ENCODE data around the gene MTX1. TPM values are rescaled to one million over a fixed set of nuclear protein-coding genes. Genes with fewer than 3 reads are reported as not detected.

The MTX1 gene
- polyA plus RNA-seq, 2 of the 4 experiments (the other 2 are of a cell fraction), result 53.4 to 67.1 TPM

DNA sequence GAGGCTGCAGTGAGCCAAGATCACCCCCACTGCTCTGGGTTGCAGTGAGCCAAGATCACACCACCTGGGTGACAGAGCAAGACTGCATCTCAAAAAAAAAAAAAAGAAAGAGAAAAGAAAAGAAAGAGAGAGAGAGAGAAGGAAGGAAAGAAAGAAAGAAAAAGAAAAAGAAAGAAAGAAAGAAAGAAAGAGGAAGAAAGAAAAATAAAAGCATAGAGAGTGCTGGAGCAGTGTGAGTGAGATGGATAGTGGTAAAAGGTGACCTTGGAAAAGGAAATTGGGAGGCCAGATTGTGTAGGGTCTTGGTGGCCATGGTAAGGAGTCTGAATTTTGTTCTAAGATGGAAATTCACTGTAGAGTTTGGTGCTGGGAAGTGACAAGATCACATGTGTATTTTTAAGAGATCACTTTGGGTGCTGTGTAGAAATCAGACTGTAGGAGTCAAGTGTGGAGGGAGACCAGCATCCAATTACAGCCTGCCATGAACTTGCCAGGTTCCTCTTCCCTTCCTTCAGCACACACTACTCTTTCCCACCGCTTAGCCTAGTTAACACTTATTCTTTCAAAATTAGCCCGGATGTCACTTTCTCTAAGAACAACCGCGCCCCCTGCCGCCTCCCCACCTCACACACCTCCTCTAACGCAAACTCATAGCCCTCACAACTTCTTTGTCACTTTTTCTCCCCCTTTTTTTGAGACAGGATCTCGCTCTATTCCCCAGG, 17.9 kb downstream of the MTX1 start:
- CTCF ChIA-PET, result interaction anchor here (0.6 to 6.6 kb wide), 16 partner anchors 10 to 482 kb away, joined by 3 to 96 read pairs (median 6); partner anchors contain the start of genes KRTCAP2, MTX1, THBS3 and TRIM46
- POLR2A ChIA-PET, result interaction anchor here (0.7 to 1.8 kb wide), 3 partner anchors 17 to 53 kb away, joined by 3 to 12 read pairs (median 4); partner anchors contain the start of gene KRTCAP2
- DNase-seq (ENCODE audit: low read depth in 1 of 2, low spot score in 1 of 2) (peak; percentile 70 to 77), ATAC-seq (peak; percentile 54 to 60), FAIRE-seq (no peak)
- TF ChIP-seq CBX8 (IDR thresholded peaks at IDR 0.05) (no peak), EHMT2 (IDR thresholded peaks at IDR 0.05; ENCODE audit: low read depth) (no peak), TP53 (CRISPR knock-in tag; IDR thresholded peaks at IDR 0.05) (no peak; the same call in 1 of the 2 replicates), NR3C1 (IDR thresholded peaks at IDR 0.05) (no peak), RFX5 (IDR thresholded peaks at IDR 0.05) (no peak), HOXB13 (CRISPR knock-in tag; IDR thresholded peaks at IDR 0.05; ENCODE audit: low read depth) (no peak), SREBF2 (IDR thresholded peaks at IDR 0.05) (no peak), BHLHE40 (IDR thresholded peaks at IDR 0.05; ENCODE audit: low read depth, low read length) (no peak), TFCP2L1 (CRISPR knock-in tag; IDR thresholded peaks at IDR 0.05) (0 out of 2 replicates have a peak, but pooled peaks have one; percentile 19), MAZ (IDR thresholded peaks at IDR 0.05; ENCODE audit: borderline replicate concordance, low read depth, low read length) (no peak), CHD4 (IDR thresholded peaks at IDR 0.05; ENCODE audit: borderline replicate concordance) (no peak), FOSL2 (IDR thresholded peaks at IDR 0.05) (no peak), FOSL2 (CRISPR knock-in tag; IDR thresholded peaks at IDR 0.05) (no peak), RAD21 (conservative IDR thresholded peaks at IDR 0.05 in 1 of 2, IDR thresholded peaks at IDR 0.05 in 1 of 2) (peak; percentile 63 to 65; a peak in 4 of 5 replicates), NPAS2 (CRISPR knock-in tag; IDR thresholded peaks at IDR 0.05; ENCODE audit: borderline replicate concordance) (no peak), NFE2L2 (conservative IDR thresholded peaks at IDR 0.05; ENCODE audit: low read length) (no peak), POLR2A (IDR thresholded peaks at IDR 0.05; ENCODE audit: low read length) (no peak), ZNF302 (CRISPR knock-in tag; IDR thresholded peaks at IDR 0.05) (no peak), HOXA7 (CRISPR knock-in tag; IDR thresholded peaks at IDR 0.05) (no peak), GATA3 (IDR thresholded peaks at IDR 0.05; ENCODE audit: borderline replicate concordance) (no peak), ZSCAN20 (CRISPR knock-in tag; IDR thresholded peaks at IDR 0.05) (no peak), JUNB (IDR thresholded peaks at IDR 0.05) (no peak), POLR2AphosphoS2 (conservative IDR thresholded peaks at IDR 0.05; ENCODE audit: low read length) (no peak), MYC (IDR thresholded peaks at IDR 0.05; ENCODE audit: borderline replicate concordance, low read length) (no peak), HOXB5 (CRISPR knock-in tag; IDR thresholded peaks at IDR 0.05) (0 out of 2 replicates have a peak, but pooled peaks have one; percentile 16), KDM5A (IDR thresholded peaks at IDR 0.05) (no peak), SMC3 (IDR thresholded peaks at IDR 0.05) (peak; percentile 41; the same call in 2 of the 3 replicates), ZC3H11A (IDR thresholded peaks at IDR 0.05) (no peak), FOSB (CRISPR knock-in tag; IDR thresholded peaks at IDR 0.05) (no peak)
- TF ChIP-seq, protein P1, sequence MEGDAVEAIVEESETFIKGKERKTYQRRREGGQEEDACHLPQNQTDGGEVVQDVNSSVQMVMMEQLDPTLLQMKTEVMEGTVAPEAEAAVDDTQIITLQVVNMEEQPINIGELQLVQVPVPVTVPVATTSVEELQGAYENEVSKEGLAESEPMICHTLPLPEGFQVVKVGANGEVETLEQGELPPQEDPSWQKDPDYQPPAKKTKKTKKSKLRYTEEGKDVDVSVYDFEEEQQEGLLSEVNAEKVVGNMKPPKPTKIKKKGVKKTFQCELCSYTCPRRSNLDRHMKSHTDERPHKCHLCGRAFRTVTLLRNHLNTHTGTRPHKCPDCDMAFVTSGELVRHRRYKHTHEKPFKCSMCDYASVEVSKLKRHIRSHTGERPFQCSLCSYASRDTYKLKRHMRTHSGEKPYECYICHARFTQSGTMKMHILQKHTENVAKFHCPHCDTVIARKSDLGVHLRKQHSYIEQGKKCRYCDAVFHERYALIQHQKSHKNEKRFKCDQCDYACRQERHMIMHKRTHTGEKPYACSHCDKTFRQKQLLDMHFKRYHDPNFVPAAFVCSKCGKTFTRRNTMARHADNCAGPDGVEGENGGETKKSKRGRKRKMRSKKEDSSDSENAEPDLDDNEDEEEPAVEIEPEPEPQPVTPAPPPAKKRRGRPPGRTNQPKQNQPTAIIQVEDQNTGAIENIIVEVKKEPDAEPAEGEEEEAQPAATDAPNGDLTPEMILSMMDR (IDR thresholded peaks at IDR 0.05), result peak; percentile 71
- TF ChIP-seq, protein P2, sequence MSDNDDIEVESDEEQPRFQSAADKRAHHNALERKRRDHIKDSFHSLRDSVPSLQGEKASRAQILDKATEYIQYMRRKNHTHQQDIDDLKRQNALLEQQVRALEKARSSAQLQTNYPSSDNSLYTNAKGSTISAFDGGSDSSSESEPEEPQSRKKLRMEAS (IDR thresholded peaks at IDR 0.05), result no peak
- TF ChIP-seq, protein P3, sequence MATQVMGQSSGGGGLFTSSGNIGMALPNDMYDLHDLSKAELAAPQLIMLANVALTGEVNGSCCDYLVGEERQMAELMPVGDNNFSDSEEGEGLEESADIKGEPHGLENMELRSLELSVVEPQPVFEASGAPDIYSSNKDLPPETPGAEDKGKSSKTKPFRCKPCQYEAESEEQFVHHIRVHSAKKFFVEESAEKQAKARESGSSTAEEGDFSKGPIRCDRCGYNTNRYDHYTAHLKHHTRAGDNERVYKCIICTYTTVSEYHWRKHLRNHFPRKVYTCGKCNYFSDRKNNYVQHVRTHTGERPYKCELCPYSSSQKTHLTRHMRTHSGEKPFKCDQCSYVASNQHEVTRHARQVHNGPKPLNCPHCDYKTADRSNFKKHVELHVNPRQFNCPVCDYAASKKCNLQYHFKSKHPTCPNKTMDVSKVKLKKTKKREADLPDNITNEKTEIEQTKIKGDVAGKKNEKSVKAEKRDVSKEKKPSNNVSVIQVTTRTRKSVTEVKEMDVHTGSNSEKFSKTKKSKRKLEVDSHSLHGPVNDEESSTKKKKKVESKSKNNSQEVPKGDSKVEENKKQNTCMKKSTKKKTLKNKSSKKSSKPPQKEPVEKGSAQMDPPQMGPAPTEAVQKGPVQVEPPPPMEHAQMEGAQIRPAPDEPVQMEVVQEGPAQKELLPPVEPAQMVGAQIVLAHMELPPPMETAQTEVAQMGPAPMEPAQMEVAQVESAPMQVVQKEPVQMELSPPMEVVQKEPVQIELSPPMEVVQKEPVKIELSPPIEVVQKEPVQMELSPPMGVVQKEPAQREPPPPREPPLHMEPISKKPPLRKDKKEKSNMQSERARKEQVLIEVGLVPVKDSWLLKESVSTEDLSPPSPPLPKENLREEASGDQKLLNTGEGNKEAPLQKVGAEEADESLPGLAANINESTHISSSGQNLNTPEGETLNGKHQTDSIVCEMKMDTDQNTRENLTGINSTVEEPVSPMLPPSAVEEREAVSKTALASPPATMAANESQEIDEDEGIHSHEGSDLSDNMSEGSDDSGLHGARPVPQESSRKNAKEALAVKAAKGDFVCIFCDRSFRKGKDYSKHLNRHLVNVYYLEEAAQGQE (IDR thresholded peaks at IDR 0.05), result no peak
- TF ChIP-seq, protein P4, sequence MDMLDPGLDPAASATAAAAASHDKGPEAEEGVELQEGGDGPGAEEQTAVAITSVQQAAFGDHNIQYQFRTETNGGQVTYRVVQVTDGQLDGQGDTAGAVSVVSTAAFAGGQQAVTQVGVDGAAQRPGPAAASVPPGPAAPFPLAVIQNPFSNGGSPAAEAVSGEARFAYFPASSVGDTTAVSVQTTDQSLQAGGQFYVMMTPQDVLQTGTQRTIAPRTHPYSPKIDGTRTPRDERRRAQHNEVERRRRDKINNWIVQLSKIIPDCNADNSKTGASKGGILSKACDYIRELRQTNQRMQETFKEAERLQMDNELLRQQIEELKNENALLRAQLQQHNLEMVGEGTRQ (IDR thresholded peaks at IDR 0.05), result no peak
- TF ChIP-seq, protein P5, sequence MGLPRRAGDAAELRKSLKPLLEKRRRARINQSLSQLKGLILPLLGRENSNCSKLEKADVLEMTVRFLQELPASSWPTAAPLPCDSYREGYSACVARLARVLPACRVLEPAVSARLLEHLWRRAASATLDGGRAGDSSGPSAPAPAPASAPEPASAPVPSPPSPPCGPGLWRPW (IDR thresholded peaks at IDR 0.05), result no peak
- Histone ChIP-seq H3K9me3 (no peaks in the 10 kb centered on the region), H3K4me1 (peaks cover 43% of the 10 kb centered on the region), H3K4me3 (peak overlapping the region; percentile 57), H3K4me2 (peak overlapping the region; percentile 84), H3K27ac (peak overlapping the region; percentile 88 to 90)
- 3% methylated on average over 7 of the region's 7 CpGs for WGBS (ENCODE audit: missing lambda C conversion rate)
